SK-N-SH (cell line): ENCODE data around the gene CTPS1. TPM values are rescaled to one million over a fixed set of nuclear protein-coding genes. Genes with fewer than 3 reads are reported as not detected.

Experiments used
- CTCF ChIA-PET: fragments of 300-600, 350-600 bp; formaldehyde crosslinking; extraction: SDS; loops from one replicate; lab custom pipeline; 2021; lab: Yijun Ruan, JAX
- POLR2A ChIA-PET: fragments of 350-600 bp; sonication (Branson Sonifier 250); formaldehyde crosslinking; extraction: SDS; loops from one replicate; lab custom pipeline; 2020; ENCODE audit warnings: antibody characterized with exemption, inconsistent platforms; lab: Yijun Ruan, JAX
- DNase-seq: peaks from one replicate; pipeline ENCODE4 v3.0.0; 2012
- H2AFZ ChIP-seq: fragments of 200-600 bp; sonication (generic); 2 replicates; pipeline ENCODE4 v1.8.1; 2016; ENCODE audit warnings: antibody characterized with exemption, mild to moderate bottlenecking, low read depth
- H3F3A ChIP-seq: fragments of 200-600 bp; sonication (generic); replicated peaks from 2 replicates; pipeline ENCODE3; 2016; ENCODE audit warnings: antibody characterized with exemption, mild to moderate bottlenecking; ENCODE audit not compliant: insufficient read depth
- H3K27ac ChIP-seq, 2 experiments: fragments of 200-500 bp in 1 of 2; fragments of 200-600 bp in 1 of 2; sonication (Bioruptor generic) in 1 of 2; sonication (generic), shearing (Covaris generic) in 1 of 2; 2 replicates each; pipeline versions ENCODE4 v1.5.1 to v1.6.1; 2014 to 2016; ENCODE audit warnings: low read depth in 2 of 2, inconsistent platforms in 1 of 2, low read length in 1 of 2, mild to moderate bottlenecking in 1 of 2, mixed read lengths in 1 of 2
- H3K27me3 ChIP-seq: fragments of 200-600 bp; sonication (generic), shearing (Covaris generic); 2 replicates; pipeline ENCODE4 v1.6.1; 2016; ENCODE audit warnings: mixed run types; ENCODE audit not compliant: insufficient read depth
- H3K36me3 ChIP-seq, 2 experiments: fragments of 200-500 bp in 1 of 2; fragments of 200-600 bp in 1 of 2; sonication (Bioruptor generic) in 1 of 2; sonication (generic) in 1 of 2; replicated peaks in 1 of 2; 2 replicates each; pipeline versions ENCODE3 to v1.5.1; 2014 to 2016; ENCODE audit warnings: low read length in 1 of 2, mild to moderate bottlenecking in 1 of 2; ENCODE audit not compliant: insufficient read depth in 2 of 2, control insufficient read depth in 1 of 2
- H3K4me1 ChIP-seq, 2 experiments: fragments of 200-500 bp in 1 of 2; fragments of 200-600 bp in 1 of 2; sonication (Bioruptor generic) in 1 of 2; sonication (generic), shearing (Covaris generic) in 1 of 2; 2 replicates each; pipeline versions ENCODE4 v1.5.1 to v1.6.1; 2014 to 2016; ENCODE audit warnings: low read depth in 1 of 2, low read length in 1 of 2, mixed run types in 1 of 2; ENCODE audit not compliant: insufficient read depth in 2 of 2, control insufficient read depth in 1 of 2
- H3K4me2 ChIP-seq: fragments of 200-600 bp; sonication (generic), shearing (Covaris generic); 2 replicates; pipeline ENCODE4 v1.6.1; 2017; ENCODE audit warnings: mixed run types
- H3K4me3 ChIP-seq, 2 experiments: fragments of 200-500 bp in 1 of 2; fragments of 200-600 bp in 1 of 2; sonication (Bioruptor generic) in 1 of 2; sonication (generic), shearing (Covaris generic) in 1 of 2; 2 replicates each; pipeline versions ENCODE4 v1.5.1 to v1.8.1; 2014 to 2016; ENCODE audit warnings: low read depth in 2 of 2, inconsistent platforms in 1 of 2, low read length in 1 of 2, mild to moderate bottlenecking in 1 of 2, mixed read lengths in 1 of 2, moderate library complexity in 1 of 2
- H3K79me2 ChIP-seq: fragments of 200-600 bp; sonication (generic); 2 replicates; pipeline ENCODE4 v1.8.1; 2017; ENCODE audit warnings: mild to moderate bottlenecking; ENCODE audit not compliant: insufficient read depth
- H3K9ac ChIP-seq: fragments of 200-600 bp; sonication (generic); 2 replicates; pipeline ENCODE4 v1.6.1; 2017; ENCODE audit warnings: mixed run types
- H3K9me2 ChIP-seq: fragments of 200-600 bp; sonication (generic); 2 replicates; pipeline ENCODE4 v1.6.1; 2017; ENCODE audit warnings: mixed run types
- H3K9me3 ChIP-seq: fragments of 200-600 bp; sonication (generic); 2 replicates; pipeline ENCODE4 v1.6.1; 2017; ENCODE audit warnings: mixed run types, mild to moderate bottlenecking, moderate library complexity
- H4K20me1 ChIP-seq: fragments of 200-600 bp; sonication (generic); 2 replicates; pipeline ENCODE4 v1.6.1; 2017; ENCODE audit warnings: mild to moderate bottlenecking, mixed run types; ENCODE audit not compliant: insufficient read depth
- CTCF ChIP-seq: fragments of 200-600 bp; sonication (generic); IDR thresholded peaks from 2 replicates; pipeline ENCODE4 v1.6.1; 2017; ENCODE audit warnings: antibody characterized with exemption, mild to moderate bottlenecking, moderate library complexity
- ELF1 ChIP-seq: IDR thresholded peaks from 2 replicates; pipeline ENCODE4 v1.4.0; 2012
- EZH2phosphoT487 ChIP-seq: fragments of 200-600 bp; sonication (generic); IDR thresholded peaks from 2 replicates; pipeline ENCODE4 v1.6.1; 2017; ENCODE audit warnings: low read depth, mixed run types, mild to moderate bottlenecking, antibody characterized with exemption, moderate library complexity, borderline replicate concordance
- FOSL2 ChIP-seq: IDR thresholded peaks from 2 replicates; pipeline ENCODE4 v1.4.0; 2012; ENCODE audit warnings: low read depth, mild to moderate bottlenecking, moderate library complexity, borderline replicate concordance
- IRF3 ChIP-seq: fragments of 150-350 bp; IDR thresholded peaks from 2 replicates; pipeline ENCODE4 v1.6.1; 2016; ENCODE audit warnings: mild to moderate bottlenecking, low read depth, low read length
- MAX ChIP-seq: IDR thresholded peaks from 2 replicates; pipeline ENCODE4 v1.4.0; 2012; ENCODE audit warnings: low read depth
- MXI1 ChIP-seq: IDR thresholded peaks from 2 replicates; pipeline ENCODE4 v1.6.1; 2012; ENCODE audit warnings: mild to moderate bottlenecking, low read depth, low read length, improper control_type of control experiment
- PBX3 ChIP-seq: IDR thresholded peaks from 2 replicates; pipeline ENCODE4; 2012
- RCOR1 ChIP-seq: fragments of 150-350 bp; IDR thresholded peaks from 2 replicates; pipeline ENCODE4 v1.6.1; 2017; ENCODE audit warnings: antibody characterized with exemption, low read length
- REST ChIP-seq: IDR thresholded peaks from 2 replicates; pipeline ENCODE4 v1.6.1; 2012; ENCODE audit warnings: mild to moderate bottlenecking, low read depth, low read length, moderate library complexity
- RXRA ChIP-seq: IDR thresholded peaks from 2 replicates; pipeline ENCODE4 v1.4.0; 2012; ENCODE audit warnings: low read depth, mild to moderate bottlenecking, borderline replicate concordance
- YY1 ChIP-seq: IDR thresholded peaks from 2 replicates; pipeline ENCODE4 v1.4.0; 2012; ENCODE audit warnings: low read depth, mild to moderate bottlenecking
- WGBS: methylation state at CpG from one replicate; pipeline ENCODE4 v1.1.6; 2017; ENCODE audit warnings: low lambda C conversion rate; 5-methylcytosine and 5-hydroxymethylcytosine counted together
- polyA plus RNA-seq, 3 experiments: library from polyadenylated mRNA; depleted of rRNA; stranded (reverse); fragments of >200 nt; gene quantifications; 2 replicates each; pipeline ENCODE4 v1.2.3, GENCODE V29; 2012

Gene CTPS1
- polyA plus RNA-seq, 1 of the 3 experiments (the other 2 are of a cell fraction), result 34.5 TPM

- Histone ChIP-seq H3F3A (peaks cover 37% of the 10 kb centered on the region), H3K4me3 (no peak overlapping the region), H2AFZ (no peak overlapping the region), H3K27ac (no peak overlapping the region), H3K9me3 (no peaks in the 10 kb centered on the region), H3K9ac (no peak overlapping the region), H3K36me3 (no peaks in the 10 kb centered on the region), H3K4me1 (0 out of 4 replicates have a peak, but pooled peaks cover 0 to 3% of the 10 kb centered on the region in 2 experiments), H3K4me2 (no peak overlapping the region), H3K27me3 (no peaks in the 10 kb centered on the region), H4K20me1 (no peaks in the 10 kb centered on the region), H3K9me2 (no peaks in the 10 kb centered on the region), H3K79me2 (no peaks in the 10 kb centered on the region)
- DNase-seq, result no peak
- POLR2A ChIA-PET, result interaction anchor here (0.5 kb wide), 1 partner anchor 484 kb away, joined by 3 read pairs; no protein-coding TSS in a partner anchor
- TF ChIP-seq FOSL2 (no peak), MAX (no peak), CTCF (no peak), REST (no peak), RCOR1 (no peak), MXI1 (no peak), IRF3 (no peak), RXRA (no peak), ELF1 (no peak), PBX3 (no peak), YY1 (no peak), EZH2phosphoT487 (no peak)
- CTCF ChIA-PET, result interaction anchor here (1.0 kb wide), 1 partner anchor 122 kb away, joined by 3 read pairs; no protein-coding TSS in a partner anchor
- WGBS, result 100% methylated on average over 1 of the region's 1 CpG
These were observed 7.5 kb upstream of the CTPS1 start for GRCh38 chr1:40971966-40972365.
